Hepatocyte (in vitro differentiated cells): ENCODE measurements around the gene CEP85L. TPM values are rescaled to one million over a fixed set of nuclear protein-coding genes. Genes with fewer than 3 reads are reported as not detected.

ENCODE experiments used
- DNase-seq: peaks from one replicate; pipeline ENCODE4 v3.0.0-alpha.2; 2016; ENCODE audit warnings: low spot score
- H2AFZ ChIP-seq: fragments of 200-600 bp; sonication (generic); 2 replicates; pipeline ENCODE4 v1.6.0; 2016; ENCODE audit warnings: antibody characterized with exemption, mild to moderate bottlenecking
- H3K27ac ChIP-seq: fragments of 200-600 bp; sonication (generic); 2 replicates; pipeline ENCODE4 v1.5.1; 2016; ENCODE audit warnings: mild to moderate bottlenecking
- H3K27me3 ChIP-seq: fragments of 200-600 bp; sonication (generic); 2 replicates; pipeline ENCODE4 v1.6.1; 2016
- H3K36me3 ChIP-seq: fragments of 200-600 bp; sonication (generic); replicated peaks from 2 replicates; pipeline ENCODE4 v1.5.1; 2016; ENCODE audit warnings: low read depth; ENCODE audit not compliant: insufficient read depth
- H3K4me1 ChIP-seq: fragments of 200-600 bp; sonication (generic); 2 replicates; pipeline ENCODE4 v1.5.1; 2016; ENCODE audit warnings: mild to moderate bottlenecking, moderate library complexity; ENCODE audit not compliant: insufficient read depth
- H3K4me2 ChIP-seq: fragments of 200-600 bp; sonication (generic); 2 replicates; pipeline ENCODE4 v1.6.0; 2016
- H3K4me3 ChIP-seq: fragments of 200-600 bp; sonication (generic); 2 replicates; pipeline ENCODE4 v1.5.1; 2016; ENCODE audit warnings: mild to moderate bottlenecking
- H3K79me2 ChIP-seq: fragments of 200-600 bp; sonication (generic); 2 replicates; pipeline ENCODE4 v1.6.0; 2017; ENCODE audit warnings: mild to moderate bottlenecking
- H3K9me2 ChIP-seq: fragments of 200-600 bp; sonication (generic); replicated peaks from 2 replicates; pipeline ENCODE4 v1.6.0; 2017; ENCODE audit warnings: mild to moderate bottlenecking; ENCODE audit not compliant: insufficient read depth
- H3K9me3 ChIP-seq: fragments of 200-600 bp; sonication (generic); 2 replicates; pipeline ENCODE4 v1.5.1; 2016; ENCODE audit warnings: low read depth, mild to moderate bottlenecking
- H4K20me1 ChIP-seq: fragments of 200-600 bp; sonication (generic); 2 replicates; pipeline ENCODE4 v1.6.0; 2016; ENCODE audit warnings: mild to moderate bottlenecking; ENCODE audit not compliant: insufficient read depth, poor library complexity, severe bottlenecking
- CTCF ChIP-seq: fragments of 200-600 bp; sonication (generic); IDR thresholded peaks from 2 replicates; pipeline ENCODE4 v1.5.1; 2016; ENCODE audit warnings: antibody characterized with exemption, mild to moderate bottlenecking; ENCODE audit not compliant: poor library complexity
- EZH2 ChIP-seq: fragments of 200-600 bp; sonication (generic); IDR thresholded peaks from 2 replicates; pipeline ENCODE4 v1.6.1; 2016; ENCODE audit warnings: antibody characterized with exemption, mild to moderate bottlenecking, borderline replicate concordance
- EZH2phosphoT487 ChIP-seq: fragments of 200-600 bp; sonication (generic); IDR thresholded peaks from one replicate; pipeline ENCODE4 v1.6.1; 2018; ENCODE audit warnings: antibody characterized with exemption, mild to moderate bottlenecking, low read depth, moderate library complexity; ENCODE audit not compliant: unreplicated experiment, severe bottlenecking
- WGBS: methylation state at CpG from one replicate; pipeline ENCODE4 v1.1.6; 2016; ENCODE audit warnings: low lambda C conversion rate; ENCODE audit errors: missing lambda C conversion rate; 5-methylcytosine and 5-hydroxymethylcytosine counted together
- polyA plus RNA-seq: library from polyadenylated mRNA; unstranded; fragments of >200 nt; fragmentation: Nextera tagmentation; extraction: Ambion mirVana; gene quantifications from 2 replicates; pipeline ENCODE4 v1.2.1, GENCODE V29; 2016
- total RNA-seq: library from RNA; depleted of rRNA; stranded (reverse); fragments of >200 nt; gene quantifications from 2 replicates; pipeline ENCODE4 v1.2.3, GENCODE V29; 2014

Gene CEP85L
- total and polyA plus RNA-seq, 2 experiments from 2014 or later, result 17.8 to 38.5 TPM

GRCh38 chr6:118606858-118607257, 44.5 kb downstream of the CEP85L start:
- Histone ChIP-seq H4K20me1 (no peaks in the 10 kb centered on the region), H3K36me3 (no peaks in the 10 kb centered on the region), H2AFZ (no peak overlapping the region), H3K4me2 (no peak overlapping the region), H3K27ac (no peak overlapping the region), H3K27me3 (no peaks in the 10 kb centered on the region), H3K9me3 (no peaks in the 10 kb centered on the region), H3K4me1 (no peaks in the 10 kb centered on the region), H3K79me2 (peaks cover 52% of the 10 kb centered on the region), H3K9me2 (no peaks in the 10 kb centered on the region), H3K4me3 (no peak overlapping the region)
- WGBS, result 88% methylated on average over 5 of the region's 5 CpGs
- DNase-seq, result no peak
- TF ChIP-seq EZH2phosphoT487 (no peak), CTCF (no peak), EZH2 (no peak)

GRCh38 chr6:118606268-118606667, 45.1 kb downstream of the CEP85L start:
- no peak overlapping the region for H2AFZ ChIP-seq
- H3K27ac ChIP-seq, result no peak overlapping the region
- H4K20me1 ChIP-seq, result no peaks in the 10 kb centered on the region
- WGBS, result 74% methylated on average over 3 of the region's 3 CpGs
- H3K4me1 ChIP-seq, result no peaks in the 10 kb centered on the region
- TF ChIP-seq CTCF (no peak), EZH2phosphoT487 (no peak), EZH2 (no peak)
- DNase-seq, result no peak
- H3K79me2 ChIP-seq, result peaks cover 46% of the 10 kb centered on the region
- no peak overlapping the region for H3K4me3 ChIP-seq
- H3K27me3 ChIP-seq, result no peaks in the 10 kb centered on the region
- H3K9me3 ChIP-seq, result no peaks in the 10 kb centered on the region
- H3K9me2 ChIP-seq, result no peaks in the 10 kb centered on the region
- H3K4me2 ChIP-seq, result no peak overlapping the region
- no peaks in the 10 kb centered on the region for H3K36me3 ChIP-seq

- Histone ChIP-seq H4K20me1 (no peaks in the 10 kb centered on the region), H3K27me3 (no peaks in the 10 kb centered on the region), H3K4me1 (no peaks in the 10 kb centered on the region), H2AFZ (no peak overlapping the region), H3K79me2 (peaks cover 40% of the 10 kb centered on the region), H3K9me2 (no peaks in the 10 kb centered on the region), H3K9me3 (no peaks in the 10 kb centered on the region), H3K27ac (no peak overlapping the region), H3K36me3 (no peaks in the 10 kb centered on the region), H3K4me3 (no peak overlapping the region), H3K4me2 (no peak overlapping the region)
- no peak for DNase-seq
- WGBS, result 97% methylated on average over 2 of the region's 2 CpGs
- TF ChIP-seq CTCF, result no peak
- no peak for TF ChIP-seq EZH2phosphoT487
- TF ChIP-seq EZH2, result no peak
Measured at GRCh38 chr6:118603372-118603771, 48.0 kb downstream of the CEP85L start.

- no peak overlapping the region for H2AFZ ChIP-seq
- no peaks in the 10 kb centered on the region for H3K27me3 ChIP-seq
- 100% methylated on average over 2 of the region's 2 CpGs for WGBS
- no peaks in the 10 kb centered on the region for H3K4me1 ChIP-seq
- no peaks in the 10 kb centered on the region for H4K20me1 ChIP-seq
- DNase-seq, result no peak
- no peak overlapping the region for H3K27ac ChIP-seq
- H3K9me3 ChIP-seq, result no peaks in the 10 kb centered on the region
- no peaks in the 10 kb centered on the region for H3K36me3 ChIP-seq
- H3K9me2 ChIP-seq, result no peaks in the 10 kb centered on the region
- H3K79me2 ChIP-seq, result peaks cover 33% of the 10 kb centered on the region
- H3K4me3 ChIP-seq, result no peak overlapping the region
- H3K4me2 ChIP-seq, result no peak overlapping the region
- TF ChIP-seq EZH2phosphoT487 (no peak), CTCF (no peak), EZH2 (no peak)
Measured at GRCh38 chr6:118602300-118602699, 49.1 kb downstream of the CEP85L start.
